Fibroblast of upper back skin (primary cell): ENCODE data around the gene PAX8.
"Not testable (repeated sequence)": the region's sequence is repeated elsewhere in the genome, so short reads cannot be mapped to it uniquely, and the experiment has no call there.

Source experiments
- DNase-seq: peaks from one replicate; pipeline ENCODE4 v3.0.0-alpha.2; 2013

The PAX8 gene

GRCh38 chr2:113288117-113288673, 9.5 kb upstream of the PAX8 start:
- not testable (repeated sequence) for DNase-seq

GRCh38 chr2:113285816-113286215, 7.1 kb upstream of the PAX8 start:
- DNase-seq: no peak

GRCh38 chr2:113284999-113285398, 6.3 kb upstream of the PAX8 start:
- DNase-seq: peak; percentile 78

DNA sequence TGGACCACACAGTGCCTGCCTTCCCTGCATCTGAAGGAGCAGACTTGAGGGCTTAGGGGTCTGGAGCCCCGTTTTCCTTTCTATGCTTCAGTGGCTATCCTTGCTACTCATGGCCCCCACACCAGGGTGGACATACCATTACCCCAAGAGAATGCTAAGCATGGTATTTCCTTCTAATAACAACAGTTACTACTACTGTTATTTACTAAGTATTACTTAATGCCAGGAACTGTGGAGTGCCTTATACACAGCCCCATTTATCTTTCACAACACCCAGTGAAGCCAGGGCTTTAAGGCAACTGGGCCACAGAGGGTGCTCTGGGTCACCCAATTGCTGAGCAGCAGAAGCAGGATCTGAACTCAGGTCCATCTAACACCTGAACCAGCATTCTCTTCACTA, 5.8 kb upstream of the PAX8 start:
- DNase-seq: peak; percentile 40

- peak; percentile 97 for DNase-seq
Observed at GRCh38 chr2:113283704-113284284, 5.1 kb upstream of the PAX8 start.

GRCh38 chr2:113282747-113283533, 4.2 kb upstream of the PAX8 start:
- peak; percentile 27 for DNase-seq

- DNase-seq: peak; percentile 50
Observed at GRCh38 chr2:113281910-113282746, 3.4 kb upstream of the PAX8 start.

GRCh38 chr2:113278073-113278741, 514 bp downstream of the PAX8 start:
- no peak for DNase-seq

GRCh38 chr2:113277474-113278072, 1.1 kb downstream of the PAX8 start:
- no peak for DNase-seq

GRCh38 chr2:113276761-113277425, 1.8 kb downstream of the PAX8 start:
- no peak for DNase-seq

- DNase-seq: no peak
Observed at GRCh38 chr2:113276216-113276760, 2.4 kb downstream of the PAX8 start.

DNA sequence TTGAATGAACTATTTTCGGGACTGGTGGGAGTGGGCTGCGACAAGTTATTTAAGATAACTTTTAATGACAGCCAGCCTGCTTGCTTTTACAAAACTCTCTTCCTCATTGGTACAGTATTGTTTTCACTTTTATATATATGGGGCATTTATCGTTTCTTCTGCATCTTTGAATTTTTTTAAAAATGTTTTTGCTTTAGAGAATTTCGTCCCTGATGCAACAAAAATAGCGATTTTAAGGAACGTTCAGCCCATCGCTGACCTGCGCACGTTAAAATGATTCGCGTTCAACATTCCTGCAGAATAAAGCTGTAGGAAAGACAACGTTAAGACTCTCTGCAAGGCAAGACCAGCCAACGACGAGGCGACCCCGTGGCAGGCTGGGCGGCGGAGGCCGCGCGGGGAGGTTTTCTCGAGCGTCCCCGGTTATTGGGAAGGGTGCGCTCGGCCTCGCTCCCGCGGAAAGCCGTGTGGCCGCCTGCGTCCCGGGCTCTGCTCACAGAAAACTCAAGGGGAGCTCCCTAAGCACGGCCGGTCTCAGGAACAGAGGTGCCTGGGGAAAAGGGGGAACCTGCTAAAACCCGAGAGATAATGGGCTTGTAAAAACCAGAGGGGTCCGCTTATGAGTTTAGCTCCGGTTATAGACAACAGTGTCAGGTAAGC, 3.0 kb downstream of the PAX8 start:
- no peak for DNase-seq

DNA sequence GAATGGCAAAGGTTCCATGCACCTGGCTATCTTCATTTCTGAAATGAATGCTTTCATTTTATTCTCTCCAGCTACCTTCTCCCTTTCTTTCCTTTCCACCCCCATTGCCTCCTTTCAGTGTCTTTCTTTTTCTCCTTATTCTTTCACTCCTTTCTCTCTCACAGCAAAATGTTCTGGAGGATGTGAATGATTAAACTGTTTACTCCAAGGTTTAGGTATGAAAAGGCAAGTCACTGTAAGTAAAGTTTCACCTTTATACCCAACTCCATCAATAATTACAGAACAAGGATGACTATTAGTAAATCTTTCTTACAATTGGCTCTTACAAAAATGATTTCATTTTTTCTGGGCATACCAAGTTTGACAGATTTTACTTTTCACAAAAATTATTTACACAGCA, 4.3 kb downstream of the PAX8 start:
- no peak for DNase-seq

GRCh38 chr2:113273981-113274380, 4.7 kb downstream of the PAX8 start:
- no peak for DNase-seq

DNA sequence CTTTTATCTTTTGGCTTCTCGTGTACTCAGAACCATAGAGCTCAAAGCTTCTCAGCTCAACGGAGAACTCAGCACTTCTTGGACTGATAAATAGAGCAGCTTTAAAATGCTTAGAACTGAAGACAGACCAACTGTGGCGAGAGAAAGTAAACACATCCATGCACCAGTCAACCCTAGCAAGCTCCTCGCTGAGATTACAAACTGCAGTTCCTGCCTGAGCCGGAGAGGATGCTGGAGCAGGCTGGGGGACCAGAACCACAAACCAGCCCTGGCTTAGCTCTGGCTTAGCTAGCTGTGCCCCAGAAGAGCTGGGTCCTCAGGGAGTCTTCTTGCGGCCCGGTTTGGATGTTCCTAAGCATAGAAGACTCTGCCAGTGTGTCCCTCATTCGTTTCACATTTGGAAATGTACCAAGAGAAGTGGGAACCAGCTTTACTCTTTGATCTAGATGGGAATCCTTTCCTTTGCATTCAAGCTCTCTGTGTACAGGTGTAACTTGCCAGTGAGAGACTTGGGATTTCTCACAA, 5.6 kb downstream of the PAX8 start:
- DNase-seq: peak; percentile 12

- no peak for DNase-seq
Observed at GRCh38 chr2:113272477-113272876, 6.2 kb downstream of the PAX8 start.

DNA sequence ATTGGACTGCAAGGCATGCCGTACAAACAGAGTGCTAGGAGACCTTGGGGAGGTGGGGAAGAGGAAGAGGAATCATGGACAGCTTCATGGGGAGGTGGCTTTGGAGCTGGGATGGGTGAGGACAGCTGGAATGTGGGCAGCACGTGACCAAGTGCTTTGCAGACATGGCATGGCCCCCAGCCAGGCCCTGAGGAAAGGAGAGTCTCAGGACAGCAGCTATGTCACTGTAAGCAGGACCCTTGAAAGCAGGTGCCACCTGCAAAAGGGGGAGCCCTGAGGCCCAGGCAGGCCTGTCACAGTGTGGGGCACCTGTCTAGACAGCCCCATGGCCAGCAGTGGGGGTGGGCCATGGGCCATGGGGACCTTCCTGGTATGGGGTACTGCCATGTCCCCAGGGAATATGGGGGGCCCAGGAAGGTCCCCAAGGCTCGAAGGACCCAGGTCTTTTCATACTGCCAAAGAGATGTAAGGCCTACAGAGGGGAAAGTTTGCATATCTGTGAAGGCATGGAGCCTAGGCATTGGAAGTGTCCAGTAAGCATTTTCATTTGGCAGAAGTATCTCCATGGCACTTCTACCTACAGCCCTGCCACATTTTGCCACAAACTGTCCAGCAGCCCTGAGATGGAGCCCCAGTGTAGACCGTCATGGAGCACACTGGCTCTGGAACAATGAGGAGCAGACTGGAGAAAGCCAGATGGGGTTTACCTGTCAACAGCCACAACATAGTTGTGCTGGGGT, 9.9 kb downstream of the PAX8 start:
- DNase-seq: no peak

DNA sequence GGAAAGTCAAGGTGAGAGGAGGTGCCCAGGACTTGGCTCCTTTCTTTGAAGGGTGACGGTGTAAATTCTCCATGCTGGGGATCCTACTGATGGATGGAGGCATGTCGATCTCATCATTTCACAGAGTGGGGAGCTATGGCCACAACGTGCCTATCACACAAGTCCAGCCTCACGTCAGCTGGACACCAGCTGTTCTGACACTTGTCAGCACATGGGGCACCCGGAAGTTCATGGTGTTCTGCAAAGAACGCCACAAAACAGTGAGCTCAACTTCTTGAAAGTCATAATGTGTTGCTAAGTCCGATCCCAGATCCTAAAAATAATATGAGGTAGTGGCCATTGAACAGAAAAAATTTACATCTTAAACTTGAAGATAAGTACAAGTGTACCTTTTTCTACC, 12.3 kb downstream of the PAX8 start:
- no peak for DNase-seq

DNA sequence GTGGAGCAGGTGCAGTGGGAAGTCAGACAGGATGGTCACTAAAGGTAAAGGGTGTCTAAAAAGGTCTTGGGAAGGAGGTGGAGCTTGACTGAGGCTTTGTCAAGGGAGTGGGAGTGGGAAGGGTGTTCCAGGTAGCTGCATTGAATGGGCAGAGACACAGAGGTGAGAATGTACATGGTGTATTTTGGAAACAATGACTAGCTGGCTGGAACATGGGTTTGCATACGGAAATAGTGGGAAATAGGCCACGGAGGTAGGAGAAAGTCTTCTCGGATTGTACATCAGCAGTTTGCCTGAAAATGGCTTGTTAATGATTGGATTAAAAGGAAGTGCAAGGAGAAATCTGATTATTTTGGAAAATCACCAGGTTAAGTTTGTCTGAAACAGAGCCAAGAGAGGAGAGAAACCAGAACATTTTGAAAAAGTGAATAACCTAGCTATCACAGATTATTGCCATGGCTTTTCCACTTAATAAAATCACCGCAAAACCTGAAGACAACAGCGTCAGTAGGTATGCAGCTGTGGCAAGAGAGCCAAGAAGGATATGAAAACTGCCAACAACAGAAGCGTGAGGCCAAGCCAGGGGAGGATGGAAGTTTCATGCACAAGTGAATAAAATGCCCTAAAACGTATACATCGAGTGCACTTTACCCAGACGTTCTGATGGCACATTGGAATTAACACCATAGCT, 13.9 kb downstream of the PAX8 start:
- DNase-seq: no peak
